Stomach smooth muscle (tissue), 2 donors: ENCODE results near the gene SNX25.

Experiments
- H3K27ac ChIP-seq: one replicate; pipeline ENCODE4 v1.7.0; 2013; ENCODE audit warnings: mild to moderate bottlenecking, low read length, inconsistent platforms
- H3K27me3 ChIP-seq, 2 donors: one replicate each; pipeline ENCODE4 v1.7.0; 2013; ENCODE audit warnings: low read length in 2 of 2; ENCODE audit not compliant: insufficient read depth in 2 of 2, control insufficient read depth in 1 of 2
- H3K36me3 ChIP-seq, 2 donors: one replicate each; pipeline ENCODE4 v1.7.0; 2013; ENCODE audit warnings: low read length in 2 of 2; ENCODE audit not compliant: control insufficient read depth in 2 of 2, insufficient read depth in 2 of 2
- H3K4me1 ChIP-seq: one replicate; pipeline ENCODE4 v1.7.0; 2013; ENCODE audit warnings: low read length; ENCODE audit not compliant: control insufficient read depth, insufficient read depth
- H3K4me3 ChIP-seq, 2 donors: one replicate each; pipeline ENCODE4 v1.7.0; 2013; ENCODE audit warnings: low read length in 2 of 2
- H3K9ac ChIP-seq, 2 donors: one replicate each; pipeline ENCODE4 v1.7.0; 2013; ENCODE audit warnings: low read length in 2 of 2, mild to moderate bottlenecking in 1 of 2
- H3K9me3 ChIP-seq, 2 donors: one replicate each; pipeline ENCODE4 v1.7.0; 2013; ENCODE audit warnings: low read length in 2 of 2; ENCODE audit not compliant: control insufficient read depth in 2 of 2
- donor health status: healthy.
- donor health status: Pancreatic carcinoma.

Gene SNX25

DNA sequence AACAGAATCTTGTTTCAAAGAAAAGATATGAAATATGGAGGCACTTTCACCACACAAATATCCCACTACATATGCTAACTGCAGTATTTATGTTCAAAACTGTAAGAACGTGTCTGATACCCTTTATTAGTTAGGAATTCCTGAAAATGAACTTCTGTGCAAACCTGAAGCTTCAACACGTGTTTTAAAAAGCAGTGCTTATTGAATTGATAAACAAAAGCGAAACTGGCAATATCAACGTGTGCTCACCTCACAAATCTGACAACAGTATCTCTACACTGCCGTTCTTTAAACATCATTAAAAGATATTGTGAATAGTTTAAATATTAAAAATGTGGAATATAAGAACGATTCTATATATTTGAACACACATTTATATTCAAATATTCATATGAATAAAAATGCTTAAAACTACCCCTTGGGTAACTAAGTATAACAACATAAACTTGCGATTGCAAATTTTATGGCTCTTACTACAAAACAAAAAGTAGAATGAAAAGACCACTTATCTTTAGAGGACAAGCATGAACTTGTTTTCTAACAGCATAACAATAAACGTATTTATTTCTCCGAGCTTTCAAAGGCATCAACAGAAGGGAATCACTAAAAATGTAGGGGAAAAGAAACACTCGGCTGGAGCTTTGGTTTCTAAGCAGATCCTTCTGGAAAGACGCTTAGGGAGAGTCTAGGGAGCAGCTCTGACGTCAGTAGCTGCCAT lies 186.0 kb downstream of the SNX25 start, which contains the start of gene LRP2BP:
LRP2BP (minus strand) TSS at position 687 of the 718 bp plus-strand sequence. CDS start 17,738 bp downstream, outside the sequence.
- Histone ChIP-seq H3K4me1 (peaks cover 10% of the 10 kb centered on the region), H3K9ac (peak within 1 kb of the TSS; percentile 80 to 89), H3K27ac (peak within 1 kb of the TSS; percentile 94), H3K36me3 (peaks cover 3 to 10% of the 10 kb centered on the region in 2 donors), H3K27me3 (no peaks in the 10 kb centered on the region), H3K9me3 (no peaks in the 10 kb centered on the region), H3K4me3 (peak within 1 kb of the TSS; percentile 75 to 85)

DNA sequence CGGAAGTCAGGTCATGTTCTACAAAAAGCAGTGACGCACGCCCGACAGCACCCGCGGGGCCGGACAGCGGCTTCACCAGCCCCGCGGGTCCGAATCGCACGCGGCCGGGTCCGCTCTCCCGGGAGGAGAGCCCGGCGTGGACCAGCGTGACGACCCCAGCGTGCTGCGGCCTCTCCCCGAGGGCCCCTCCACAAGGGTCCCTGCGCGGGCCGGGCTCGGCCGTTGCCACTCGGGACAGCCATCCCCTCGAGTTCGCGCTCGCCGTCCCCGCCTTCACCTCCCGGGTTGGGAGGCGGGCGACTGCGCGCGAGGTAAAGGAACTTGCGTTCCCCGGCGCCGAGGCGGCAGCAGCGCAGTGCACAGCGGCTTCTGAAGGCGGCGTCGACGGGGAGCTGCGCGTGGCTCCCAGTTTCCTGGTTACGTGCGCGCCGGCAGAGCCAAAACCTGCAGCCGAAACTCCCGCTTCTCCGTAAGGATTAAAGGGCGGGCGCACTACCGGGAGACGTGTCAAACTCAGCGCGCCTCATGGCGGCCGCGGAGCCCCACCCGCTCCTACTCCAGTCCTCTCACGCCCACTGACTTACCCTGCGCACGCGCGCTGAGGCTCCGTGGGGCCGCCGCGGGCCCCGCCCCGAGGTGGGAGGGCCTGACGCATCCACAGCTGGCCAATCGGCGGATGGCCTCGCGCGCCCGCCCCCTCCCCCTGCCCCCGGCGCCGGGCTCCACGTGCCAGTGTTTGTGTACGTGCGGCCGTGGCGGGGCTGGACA lies 186.7 kb downstream of the SNX25 start:
- Histone ChIP-seq H3K36me3 (peaks cover 3 to 11% of the 10 kb centered on the region in 2 donors), H3K9ac (peak overlapping the region; percentile 80 to 89), H3K4me3 (peak overlapping the region; percentile 75 to 85), H3K27ac (peak overlapping the region; percentile 94), H3K4me1 (peaks cover 10% of the 10 kb centered on the region), H3K27me3 (no peaks in the 10 kb centered on the region), H3K9me3 (no peaks in the 10 kb centered on the region)

DNA sequence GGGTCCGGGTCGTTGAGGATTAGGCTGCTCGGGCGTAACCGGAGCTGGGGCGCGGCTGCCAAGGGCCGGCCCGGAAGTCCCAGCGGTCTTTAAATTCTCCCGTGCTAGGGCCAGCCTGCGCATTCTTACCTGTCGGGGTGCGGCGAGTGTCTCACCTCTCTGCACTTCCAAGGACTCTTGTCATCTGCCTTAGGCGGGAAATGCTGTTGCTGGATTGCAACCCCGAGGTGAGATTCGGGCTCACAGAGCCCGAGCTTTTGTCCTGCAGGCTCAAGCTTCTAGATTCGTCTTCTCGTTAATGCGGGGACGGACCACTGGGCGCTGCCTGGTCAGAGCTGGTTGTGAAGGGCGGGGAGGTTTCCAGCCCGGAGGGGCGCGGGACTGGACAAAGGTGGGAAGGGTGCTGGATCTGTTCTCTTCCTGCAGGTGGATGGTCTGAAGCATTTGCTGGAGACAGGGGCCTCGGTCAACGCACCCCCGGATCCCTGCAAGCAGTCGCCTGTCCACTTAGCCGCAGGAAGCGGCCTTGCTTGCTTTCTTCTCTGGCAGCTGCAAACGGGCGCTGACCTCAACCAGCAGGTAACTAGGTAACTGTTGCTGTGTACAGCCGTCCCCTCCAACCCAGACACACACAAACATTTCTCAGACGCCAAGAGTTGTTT lies 187.5 kb downstream of the SNX25 start, which contains the start of gene ANKRD37:
ANKRD37 (plus strand) TSS at position 118 of the 662 bp plus-strand sequence; CDS start at position 201, 83 bp downstream.
- Histone ChIP-seq H3K9ac (peak within 1 kb of the TSS; percentile 80 to 89), H3K4me1 (peaks cover 10% of the 10 kb centered on the region), H3K4me3 (peak within 1 kb of the TSS; percentile 75 to 85)

DNA sequence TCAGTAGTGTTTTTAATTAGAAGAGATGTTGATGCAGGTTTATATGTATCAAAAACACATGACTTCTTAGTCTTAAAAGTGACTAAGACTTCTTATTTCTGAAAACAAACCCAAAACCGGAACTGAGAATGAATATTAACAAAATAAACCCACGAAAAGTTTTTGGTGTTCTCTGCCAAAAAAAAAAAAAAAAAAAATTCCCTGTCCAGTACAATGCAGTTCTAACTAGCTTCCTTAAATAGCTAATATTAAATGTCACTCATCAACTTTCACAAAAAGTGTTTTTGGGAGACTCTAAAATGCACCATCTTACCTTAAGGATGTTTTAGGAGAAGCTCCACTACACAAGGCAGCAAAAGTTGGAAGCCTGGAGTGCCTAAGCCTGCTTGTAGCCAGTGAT lies 189.2 kb downstream of the SNX25 start:
- H3K27me3 ChIP-seq, result no peaks in the 10 kb centered on the region
- peaks cover 10% of the 10 kb centered on the region for H3K4me1 ChIP-seq
- H3K9me3 ChIP-seq, result no peaks in the 10 kb centered on the region
- H3K27ac ChIP-seq, result no peak overlapping the region
- H3K36me3 ChIP-seq, result peaks cover 14 to 22% of the 10 kb centered on the region in 2 donors
- no peak overlapping the region for H3K4me3 ChIP-seq
- no peak overlapping the region for H3K9ac ChIP-seq

More for the DNA sequence above, 187.5 kb downstream of the SNX25 start, which contains the start of gene ANKRD37:
- Histone ChIP-seq H3K9me3 (no peaks in the 10 kb centered on the region), H3K27me3 (no peaks in the 10 kb centered on the region), H3K27ac (peak within 1 kb of the TSS; percentile 94), H3K36me3 (peaks cover 7 to 15% of the 10 kb centered on the region in 2 donors)

DNA sequence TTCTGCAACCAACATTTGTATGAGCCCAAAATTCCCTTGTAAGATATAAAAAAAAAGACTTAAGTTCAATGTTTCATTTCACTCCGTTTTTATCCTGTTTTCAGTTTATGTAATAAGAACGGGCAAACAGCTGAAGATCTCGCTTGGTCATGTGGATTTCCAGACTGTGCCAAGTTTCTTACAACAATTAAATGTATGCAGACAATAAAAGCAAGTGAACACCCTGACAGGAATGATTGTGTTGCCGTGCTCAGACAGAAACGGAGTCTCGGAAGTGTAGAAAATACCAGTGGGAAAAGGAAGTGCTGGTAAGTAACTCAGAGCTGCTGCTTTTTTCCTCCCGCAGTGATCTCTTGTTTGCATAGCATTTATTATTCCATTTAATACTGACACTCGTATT lies 190.1 kb downstream of the SNX25 start:
- Histone ChIP-seq H3K9me3 (no peaks in the 10 kb centered on the region), H3K4me1 (peaks cover 10% of the 10 kb centered on the region), H3K36me3 (peaks cover 14 to 22% of the 10 kb centered on the region in 2 donors), H3K27me3 (no peaks in the 10 kb centered on the region), H3K27ac (no peak overlapping the region), H3K4me3 (no peak overlapping the region), H3K9ac (no peak overlapping the region)

DNA sequence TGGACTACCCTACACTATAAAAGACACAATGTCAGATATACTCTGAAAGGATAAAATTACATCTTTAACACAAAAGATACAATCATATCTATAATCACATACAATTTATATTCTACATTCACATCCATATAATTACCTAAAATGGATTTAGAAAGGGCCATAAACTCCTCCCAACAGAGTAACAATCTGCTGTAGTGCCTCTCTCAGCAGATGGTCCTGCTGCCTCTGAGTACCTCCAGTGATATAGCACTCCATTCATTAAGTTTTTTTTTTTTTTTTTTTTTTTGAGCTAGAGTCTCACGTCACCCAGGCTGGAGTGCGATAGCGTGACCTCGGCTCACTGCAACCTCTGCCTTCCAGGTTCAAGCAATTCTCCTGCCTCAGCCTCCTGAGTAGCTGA lies 194.6 kb downstream of the SNX25 start:
- no peak overlapping the region for H3K27ac ChIP-seq

DNA sequence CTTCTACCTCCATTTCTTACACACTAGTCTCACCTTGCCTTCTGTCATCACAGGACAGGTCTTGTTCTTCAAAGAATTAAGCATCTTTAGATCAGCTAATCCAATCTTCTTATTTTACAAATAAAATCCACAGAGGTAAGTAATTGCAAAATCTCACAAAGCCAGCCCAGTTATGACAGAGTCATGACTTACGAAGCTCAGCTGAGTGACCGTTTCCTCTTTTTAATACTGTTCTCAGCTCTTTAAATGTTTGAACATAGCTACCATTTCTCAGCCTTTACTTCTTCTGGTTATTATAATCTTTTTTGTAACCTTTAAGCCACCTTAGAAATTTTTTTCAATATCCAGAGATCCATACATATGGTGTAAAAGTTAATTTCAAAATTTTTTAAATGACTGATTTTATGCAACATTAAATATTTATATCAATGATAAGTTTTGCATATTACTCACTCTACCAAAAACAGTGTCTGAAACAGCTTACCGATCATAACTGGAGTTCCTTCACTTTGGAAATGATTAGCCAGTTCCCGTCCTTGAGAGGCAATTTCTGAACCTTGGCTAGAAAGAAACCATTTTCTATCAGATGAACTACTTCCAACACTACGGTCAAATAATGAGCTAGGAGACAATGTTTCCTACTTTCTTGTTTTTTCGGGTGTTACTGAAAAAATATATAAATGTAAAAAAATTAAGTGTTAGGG lies 196.1 kb downstream of the SNX25 start:
- H3K27me3 ChIP-seq, result no peaks in the 10 kb centered on the region
- H3K4me3 ChIP-seq, result no peak overlapping the region
- H3K9ac ChIP-seq, result no peak overlapping the region
- H3K27ac ChIP-seq, result no peak overlapping the region
- peaks cover 25 to 34% of the 10 kb centered on the region in 2 donors for H3K36me3 ChIP-seq
- peaks cover 0 to 3% of the 10 kb centered on the region in 2 donors for H3K9me3 ChIP-seq
- H3K4me1 ChIP-seq, result no peaks in the 10 kb centered on the region

More for the DNA sequence above, 194.6 kb downstream of the SNX25 start:
- Histone ChIP-seq H3K9me3 (no peaks in the 10 kb centered on the region), H3K4me3 (no peak overlapping the region), H3K27me3 (no peaks in the 10 kb centered on the region), H3K9ac (no peak overlapping the region), H3K36me3 (peaks cover 24 to 37% of the 10 kb centered on the region in 2 donors), H3K4me1 (no peaks in the 10 kb centered on the region)

DNA sequence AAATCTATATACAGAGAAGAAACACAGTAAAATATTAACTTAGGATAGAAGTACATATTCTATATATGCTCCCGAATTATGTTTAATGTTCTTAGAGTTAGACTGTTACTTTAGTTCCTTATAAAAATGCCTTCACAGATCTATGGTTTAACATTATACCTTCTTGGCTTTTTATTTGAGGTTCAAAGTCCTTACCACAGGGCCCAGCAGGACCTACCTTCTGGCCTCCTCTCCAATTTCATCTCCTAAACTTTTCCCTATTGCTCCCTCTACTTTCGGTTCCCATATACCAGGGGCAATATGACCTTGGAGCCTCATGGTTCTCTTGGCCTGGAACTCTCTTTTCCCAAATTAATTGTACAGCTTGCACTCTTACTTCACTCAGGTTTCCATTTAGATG lies 199.0 kb downstream of the SNX25 start:
- Histone ChIP-seq H3K4me3 (no peak overlapping the region), H3K27me3 (no peaks in the 10 kb centered on the region), H3K36me3 (peaks cover 25 to 31% of the 10 kb centered on the region in 2 donors), H3K9me3 (peaks cover 0 to 3% of the 10 kb centered on the region in 2 donors), H3K9ac (no peak overlapping the region), H3K27ac (no peak overlapping the region), H3K4me1 (no peaks in the 10 kb centered on the region)

DNA sequence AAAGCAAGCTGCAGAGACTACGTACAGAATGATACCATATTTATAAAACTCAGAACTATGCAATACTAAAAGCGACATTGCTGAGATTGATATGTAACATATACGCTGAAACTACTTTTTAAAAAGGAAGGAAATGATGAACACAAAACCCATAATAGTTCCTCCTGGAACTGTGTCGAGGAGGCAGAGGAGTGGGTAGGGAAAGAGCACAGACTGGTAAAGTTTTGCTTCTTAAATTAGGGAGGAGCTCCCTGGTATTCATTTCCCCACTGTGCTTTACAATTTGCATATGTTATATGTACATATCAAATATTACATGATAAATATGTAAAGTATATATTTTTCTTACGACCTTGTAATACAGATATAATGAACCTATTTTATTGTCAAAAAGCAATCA lies 202.5 kb downstream of the SNX25 start:
- no peak overlapping the region for H3K4me3 ChIP-seq
- no peak overlapping the region for H3K9ac ChIP-seq
- H3K36me3 ChIP-seq, result peaks cover 23 to 43% of the 10 kb centered on the region in 2 donors
- no peaks in the 10 kb centered on the region for H3K27me3 ChIP-seq
- no peak overlapping the region for H3K27ac ChIP-seq
- no peaks in the 10 kb centered on the region for H3K4me1 ChIP-seq
- peaks cover 0 to 3% of the 10 kb centered on the region in 2 donors for H3K9me3 ChIP-seq

DNA sequence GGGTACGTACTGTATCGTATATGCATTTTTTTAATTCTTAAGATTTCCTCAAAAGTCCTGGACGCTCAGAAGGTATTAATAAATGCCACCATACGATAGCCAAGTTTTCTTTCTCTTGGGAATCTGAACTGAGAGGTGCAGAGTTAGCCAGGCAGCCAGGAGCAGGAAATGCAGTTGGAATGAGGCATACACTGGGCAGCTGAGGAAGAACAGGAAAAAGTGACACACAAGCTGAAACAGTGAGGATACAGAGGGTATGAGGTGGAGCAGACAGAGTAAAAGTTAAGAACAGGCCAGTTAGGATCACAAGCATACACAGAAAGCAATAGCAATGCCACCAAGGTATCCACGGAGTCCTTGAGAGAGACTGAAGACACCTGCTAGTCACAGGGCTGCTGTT lies 203.0 kb downstream of the SNX25 start:
- Histone ChIP-seq H3K27ac (no peak overlapping the region), H3K36me3 (peaks cover 27 to 43% of the 10 kb centered on the region in 2 donors), H3K4me1 (no peaks in the 10 kb centered on the region), H3K4me3 (no peak overlapping the region), H3K9ac (no peak overlapping the region), H3K9me3 (peaks cover 0 to 3% of the 10 kb centered on the region in 2 donors), H3K27me3 (no peaks in the 10 kb centered on the region)
